Cerebellar cortex (tissue), 1 donor: ENCODE results near the gene OR7G2.
"Not testable (repeated sequence)": the region's sequence is repeated elsewhere in the genome, so short reads cannot be mapped to it uniquely, and the experiment has no call there.

Experiments used
- DNase-seq: peaks from one replicate; pipeline ENCODE4 v3.0.0-alpha.2; 2015; ENCODE audit warnings: low spot score

Gene OR7G2

GRCh38 chr19:9073806-9074205, 33.5 kb downstream of the OR7G2 start:
- no peak for DNase-seq

DNA sequence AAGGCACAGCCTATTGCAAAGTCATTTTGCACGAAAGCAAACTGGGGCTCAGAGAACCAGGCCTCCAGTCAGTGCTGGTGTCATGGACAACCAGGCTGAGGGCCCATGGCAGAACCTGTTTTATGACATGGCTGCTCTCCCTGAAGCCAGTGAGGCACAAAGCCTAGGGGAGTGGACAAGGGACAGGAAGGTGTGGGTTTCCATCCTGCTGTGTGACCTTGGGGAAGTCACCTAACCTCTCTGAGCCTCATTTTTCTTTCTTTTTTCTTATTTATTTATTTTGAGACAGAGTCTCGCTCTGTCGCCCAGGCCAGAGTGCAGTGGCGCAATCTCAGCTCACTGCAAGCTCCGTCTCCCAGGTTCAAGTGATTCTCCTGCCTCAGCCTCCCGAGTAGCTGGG, 35.6 kb downstream of the OR7G2 start:
- DNase-seq = not testable (repeated sequence)

DNA sequence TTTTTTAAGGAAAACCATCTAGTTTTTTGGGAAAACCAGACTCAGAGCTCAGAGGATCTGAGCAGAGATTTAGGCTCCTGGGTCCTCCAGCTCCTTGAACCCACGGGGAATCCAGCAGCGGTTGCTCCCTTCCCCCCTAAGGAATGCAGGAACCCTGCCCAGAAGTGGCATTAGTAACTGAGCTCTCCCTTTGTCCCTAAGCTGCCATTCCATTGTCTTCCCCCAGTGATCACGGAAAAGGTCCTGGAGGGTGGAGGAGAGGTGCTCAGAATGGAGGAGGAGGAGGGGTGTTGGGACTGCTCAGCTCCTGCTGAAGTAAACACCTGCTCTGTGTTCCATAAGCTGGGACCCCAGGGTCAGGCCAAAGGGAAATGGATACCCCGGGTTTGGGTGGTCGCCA, 37.2 kb downstream of the OR7G2 start:
- DNase-seq = no peak

DNA sequence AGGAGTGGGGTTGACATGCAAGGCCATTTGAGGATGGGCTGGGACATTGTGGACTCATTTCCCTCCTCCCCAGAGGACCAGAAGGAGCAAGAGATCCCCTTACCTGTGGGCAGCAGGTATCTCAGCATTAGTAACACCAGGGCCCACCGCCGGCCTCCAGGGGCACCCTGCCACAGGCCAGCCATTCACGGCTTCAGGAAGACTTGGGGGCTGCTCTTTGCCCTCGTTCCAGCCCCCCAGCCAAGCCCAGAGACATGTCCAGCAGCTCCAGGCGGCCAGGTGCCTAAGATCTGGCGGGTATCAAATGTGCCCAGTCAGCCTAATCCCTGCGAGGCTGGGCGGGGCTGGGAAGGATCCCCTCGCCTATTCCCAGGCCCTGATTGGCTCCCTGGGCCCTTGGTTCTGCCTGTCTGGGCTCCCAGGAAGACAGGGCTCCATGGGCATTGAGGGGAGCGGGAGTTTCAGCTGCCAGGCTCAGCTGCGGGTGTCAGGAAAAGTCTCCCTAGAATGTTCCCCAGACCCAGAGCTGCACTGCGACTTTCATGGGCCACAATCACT, 41.7 kb downstream of the OR7G2 start:
- DNase-seq = no peak

GRCh38 chr19:9061879-9062278, 45.4 kb downstream of the OR7G2 start:
- no peak for DNase-seq

- DNase-seq = no peak
Observed at GRCh38 chr19:9060564-9061340, 46.5 kb downstream of the OR7G2 start.

DNA sequence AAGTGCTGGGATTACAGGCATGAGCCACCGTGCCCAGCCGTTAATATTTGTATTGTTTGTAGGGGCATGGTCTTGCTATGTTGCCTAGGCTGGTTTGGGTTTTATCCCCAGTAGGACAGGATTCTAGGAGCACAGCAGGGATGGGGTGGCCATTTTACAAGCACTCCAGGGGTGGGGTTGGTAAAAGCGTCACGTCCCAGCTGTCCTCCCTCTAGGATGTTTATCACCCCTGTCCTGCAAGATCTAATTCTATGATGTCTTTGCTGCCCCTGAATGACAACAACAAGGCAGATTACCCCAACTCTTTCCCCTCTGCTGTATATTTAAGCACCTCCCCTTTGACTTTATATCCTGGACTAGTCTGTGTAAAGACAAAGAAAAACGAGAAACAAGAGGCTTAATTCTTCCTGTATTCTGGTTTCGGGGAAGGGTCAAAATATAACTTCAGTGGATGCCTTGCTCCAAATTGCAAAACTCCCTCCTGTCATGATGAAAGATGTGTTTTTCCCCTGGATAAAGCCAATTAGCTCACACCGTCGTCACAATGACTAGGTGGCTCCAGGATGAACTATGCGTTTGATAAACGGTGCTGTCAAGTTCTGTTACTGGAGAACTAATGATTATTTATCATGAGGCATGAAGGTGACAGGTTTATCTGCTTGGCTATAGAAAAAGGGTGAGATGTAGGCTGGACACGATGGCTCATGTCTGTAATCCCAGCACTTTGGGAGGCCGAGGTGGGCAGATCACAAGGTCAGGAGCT, 48.2 kb downstream of the OR7G2 start:
- DNase-seq = no peak

- no peak for DNase-seq
Observed at GRCh38 chr19:9057505-9058258, 49.6 kb downstream of the OR7G2 start.

- not testable (repeated sequence) for DNase-seq
Observed at GRCh38 chr19:9056131-9056530, 51.1 kb downstream of the OR7G2 start.

GRCh38 chr19:9054765-9055164, 52.5 kb downstream of the OR7G2 start:
- DNase-seq = no peak

DNA sequence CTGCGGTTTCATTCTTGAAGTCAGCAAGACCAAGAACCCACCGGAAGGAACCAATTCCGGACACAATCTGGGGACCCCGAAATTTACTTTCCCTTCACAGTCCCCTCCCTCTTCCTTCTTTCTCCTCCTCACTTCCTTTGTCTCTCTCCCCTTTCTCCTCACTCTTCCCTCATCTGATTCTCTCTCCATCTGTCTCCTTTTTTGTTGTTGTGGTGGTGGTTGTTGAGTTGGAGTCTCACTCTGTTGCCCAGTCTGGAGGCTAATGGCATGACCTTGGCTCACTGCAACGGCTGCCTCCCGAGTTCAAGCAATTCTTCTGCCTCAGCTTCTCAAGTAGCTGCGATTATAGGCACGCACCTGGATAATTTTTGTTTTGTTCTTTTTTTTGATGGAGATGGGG, 53.1 kb downstream of the OR7G2 start:
- DNase-seq = no peak

DNA sequence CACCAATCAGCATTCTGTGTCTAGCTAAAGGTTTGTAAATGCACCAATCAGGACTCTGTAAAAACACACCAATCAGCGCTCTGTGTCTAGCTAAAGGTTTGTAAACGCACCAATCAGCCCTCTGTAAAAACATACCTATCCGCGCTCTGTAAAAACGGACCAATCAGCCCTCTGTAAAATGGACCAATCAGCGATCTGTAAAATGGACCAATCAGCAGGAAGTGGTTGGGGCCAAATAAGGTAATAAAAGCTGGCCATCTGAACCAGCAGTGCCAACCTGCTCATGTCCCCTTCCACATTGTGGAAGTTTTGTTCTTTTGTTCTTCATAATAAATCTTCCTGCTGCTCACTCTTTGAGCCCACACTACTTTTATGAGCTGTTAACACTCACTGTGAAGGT, 53.6 kb downstream of the OR7G2 start:
- not testable (repeated sequence) for DNase-seq

DNA sequence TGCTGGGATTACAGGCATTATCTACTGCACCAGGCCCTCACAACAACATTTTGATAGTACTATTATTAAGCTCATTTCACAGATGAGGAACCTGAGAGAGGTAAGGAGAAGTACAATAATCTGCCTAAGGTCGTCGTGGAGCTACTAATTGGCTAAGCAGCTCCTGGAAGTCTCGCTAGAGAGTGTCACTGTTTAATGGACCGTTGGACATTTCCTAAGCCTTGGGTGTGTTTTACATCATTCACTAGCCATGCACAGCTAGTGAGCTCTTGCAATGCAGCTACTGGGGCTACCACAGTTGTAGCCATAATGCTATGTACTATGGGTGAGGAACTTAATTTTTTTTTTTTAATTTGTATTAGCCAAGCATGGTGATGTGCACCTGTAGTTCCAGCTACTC, 54.4 kb downstream of the OR7G2 start:
- no peak for DNase-seq
